ENCODE measurements around the gene VAX1.

DNA sequence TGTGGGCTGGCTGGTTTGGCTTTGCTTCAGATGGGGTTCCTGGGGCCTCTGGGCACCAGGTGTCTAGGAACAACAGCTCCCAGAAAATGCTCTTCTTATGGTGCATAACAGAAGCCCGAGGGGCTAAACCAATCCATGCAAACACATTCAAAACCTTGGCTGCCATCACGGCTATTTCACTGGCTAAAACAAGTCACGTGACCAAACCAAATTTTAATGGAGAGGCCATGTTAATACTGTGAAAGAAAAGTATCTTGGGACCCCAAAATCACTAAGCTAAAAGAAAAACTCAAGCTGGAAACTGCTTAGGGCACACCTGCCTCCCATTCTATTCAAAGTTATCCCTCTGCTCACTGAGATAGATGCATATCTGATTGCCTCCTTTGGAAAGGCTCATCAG is 40.1 kb upstream of the VAX1 start:
- no peak for TF ChIP-seq POLR2A (IDR thresholded peaks at IDR 0.05)
- TF ChIP-seq, protein P1, sequence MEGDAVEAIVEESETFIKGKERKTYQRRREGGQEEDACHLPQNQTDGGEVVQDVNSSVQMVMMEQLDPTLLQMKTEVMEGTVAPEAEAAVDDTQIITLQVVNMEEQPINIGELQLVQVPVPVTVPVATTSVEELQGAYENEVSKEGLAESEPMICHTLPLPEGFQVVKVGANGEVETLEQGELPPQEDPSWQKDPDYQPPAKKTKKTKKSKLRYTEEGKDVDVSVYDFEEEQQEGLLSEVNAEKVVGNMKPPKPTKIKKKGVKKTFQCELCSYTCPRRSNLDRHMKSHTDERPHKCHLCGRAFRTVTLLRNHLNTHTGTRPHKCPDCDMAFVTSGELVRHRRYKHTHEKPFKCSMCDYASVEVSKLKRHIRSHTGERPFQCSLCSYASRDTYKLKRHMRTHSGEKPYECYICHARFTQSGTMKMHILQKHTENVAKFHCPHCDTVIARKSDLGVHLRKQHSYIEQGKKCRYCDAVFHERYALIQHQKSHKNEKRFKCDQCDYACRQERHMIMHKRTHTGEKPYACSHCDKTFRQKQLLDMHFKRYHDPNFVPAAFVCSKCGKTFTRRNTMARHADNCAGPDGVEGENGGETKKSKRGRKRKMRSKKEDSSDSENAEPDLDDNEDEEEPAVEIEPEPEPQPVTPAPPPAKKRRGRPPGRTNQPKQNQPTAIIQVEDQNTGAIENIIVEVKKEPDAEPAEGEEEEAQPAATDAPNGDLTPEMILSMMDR (IDR thresholded peaks at IDR 0.05) = no peak

Measured in suprapubic skin (tissue), 3 donors.